LHCN-M2 (cell line): ENCODE measurements around the gene APAF1. TPM values are rescaled to one million over a fixed set of nuclear protein-coding genes. Genes with fewer than 3 reads are reported as not detected.
A peak's percentile ranks its signal among the peaks of the same experiment; 100 is the strongest.

Experiments used
- DNase-seq: peaks from one replicate; pipeline ENCODE4 v3.0.0-alpha.2; 2012; ENCODE audit warnings: low read depth
- total RNA-seq: library from RNA; depleted of rRNA; stranded (reverse); fragments of >200 nt; gene quantifications from 2 replicates; pipeline ENCODE4 v1.2.3, GENCODE V29; 2014

The APAF1 gene
- total RNA-seq, 1 experiment from 2014 or later: 29.6 TPM

- no peak for DNase-seq
Measured at GRCh38 chr12:98724384-98725155, 79.5 kb downstream of the APAF1 start.

- DNase-seq: peak; percentile 56
Measured at GRCh38 chr12:98725476-98726247, 80.6 kb downstream of the APAF1 start.

GRCh38 chr12:98727196-98727595 lies 82.1 kb downstream of the APAF1 start:
- DNase-seq: no peak

- no peak for DNase-seq
Measured at GRCh38 chr12:98730412-98730811, 85.3 kb downstream of the APAF1 start.

GRCh38 chr12:98733667-98734350 lies 88.7 kb downstream of the APAF1 start:
- DNase-seq: peak; percentile 30

GRCh38 chr12:98735821-98736220 lies 90.7 kb downstream of the APAF1 start:
- DNase-seq: no peak

- DNase-seq: no peak
Measured at GRCh38 chr12:98736352-98737321, 91.5 kb downstream of the APAF1 start.

GRCh38 chr12:98737322-98737712 lies 92.2 kb downstream of the APAF1 start:
- DNase-seq: no peak

- no peak for DNase-seq
Measured at GRCh38 chr12:98738002-98738401, 92.9 kb downstream of the APAF1 start.

GRCh38 chr12:98738539-98738938 lies 93.4 kb downstream of the APAF1 start:
- no peak for DNase-seq

- no peak for DNase-seq
Measured at GRCh38 chr12:98740751-98741150, 95.7 kb downstream of the APAF1 start.

- no peak for DNase-seq
Measured at GRCh38 chr12:98741196-98741555, 96.1 kb downstream of the APAF1 start.

GRCh38 chr12:98741556-98742265 lies 96.6 kb downstream of the APAF1 start:
- DNase-seq: peak; percentile 30

- DNase-seq: no peak
Measured at GRCh38 chr12:98743362-98743953, 98.4 kb downstream of the APAF1 start.

GRCh38 chr12:98744680-98745079 lies 99.6 kb downstream of the APAF1 start:
- no peak for DNase-seq

GRCh38 chr12:98745578-98746391 lies 100.7 kb downstream of the APAF1 start:
- no peak for DNase-seq

- DNase-seq: no peak
Measured at GRCh38 chr12:98748463-98748862, 103.4 kb downstream of the APAF1 start.

GRCh38 chr12:98750511-98750910 lies 105.4 kb downstream of the APAF1 start:
- DNase-seq: no peak

GRCh38 chr12:98751580-98752115 lies 106.6 kb downstream of the APAF1 start:
- no peak for DNase-seq
